ENCODE results near the gene USF2.

DNA sequence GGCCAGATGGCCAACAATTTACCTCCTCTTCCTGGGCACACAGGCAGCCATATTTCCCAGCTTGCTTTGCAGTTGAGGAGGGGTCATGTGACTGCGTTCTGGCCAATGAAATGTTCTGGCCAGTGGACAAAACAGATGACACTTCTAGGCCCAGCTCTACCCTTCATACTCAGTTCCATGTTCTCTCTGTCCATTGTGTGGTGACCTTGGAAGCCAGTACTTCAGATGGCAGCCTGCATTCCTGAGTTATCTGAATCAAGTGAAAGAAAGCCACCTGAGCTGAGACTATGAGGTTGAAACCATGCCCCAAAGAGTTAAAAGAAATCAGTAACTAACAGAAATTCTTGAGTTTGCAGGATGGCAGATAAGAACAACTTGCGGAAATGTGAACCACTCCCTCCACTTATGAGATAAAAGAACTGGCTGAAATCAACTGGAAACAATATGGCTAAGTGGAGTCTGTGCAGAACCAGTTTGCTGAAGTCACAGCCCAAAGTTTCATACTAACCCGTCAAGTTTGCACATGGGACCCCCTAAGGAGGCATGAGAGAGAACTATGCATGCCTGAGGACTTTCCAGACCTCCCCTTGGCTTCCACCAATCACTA, 48.3 kb upstream of the USF2 start:
- TF ChIP-seq CTCF (IDR thresholded peaks at IDR 0.05) (no peak), POLR2A (IDR thresholded peaks at IDR 0.05) (no peak)
